Measurements from ENCODE around the gene AGPAT1.

DNA sequence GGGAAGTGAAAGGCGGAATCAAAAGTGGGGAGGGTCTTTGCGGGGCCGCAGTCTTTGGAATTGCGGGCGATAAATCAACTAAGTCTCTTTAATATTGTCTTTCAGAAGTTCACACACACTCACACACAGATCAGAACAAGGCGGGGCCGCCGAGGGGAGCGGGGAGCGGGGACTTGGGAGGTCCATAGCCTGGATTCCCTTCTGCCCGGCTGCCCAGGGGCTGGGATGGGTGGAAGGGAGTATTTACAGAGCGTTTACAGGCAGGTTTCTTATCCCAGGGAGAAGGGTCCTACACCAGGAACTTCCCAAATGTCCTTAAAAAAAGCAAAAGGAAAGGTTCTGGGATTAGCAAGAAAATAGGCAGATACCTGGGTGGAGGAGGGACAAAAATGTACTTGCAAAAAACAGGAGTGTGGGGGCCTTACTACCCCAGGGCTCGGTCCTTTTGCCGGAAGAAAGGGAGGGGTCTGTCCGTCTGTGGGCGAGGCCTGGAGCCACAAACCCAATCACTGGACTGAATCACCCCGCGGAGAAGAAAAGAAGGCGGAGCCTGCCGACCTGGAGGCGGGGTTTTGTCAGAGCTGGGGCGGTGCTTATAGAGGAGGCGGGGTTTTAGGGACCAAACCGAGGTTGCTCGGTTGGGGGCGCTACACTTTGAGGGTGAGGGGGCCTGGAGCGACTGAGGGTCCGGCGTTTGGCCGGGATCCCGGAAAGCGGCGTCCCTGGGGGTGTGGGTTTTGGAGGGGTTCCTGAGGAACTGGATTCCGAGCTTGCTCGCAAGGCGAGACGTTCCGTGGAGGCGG lies 27.4 kb downstream of the AGPAT1 start:
- TF ChIP-seq POLR2A (IDR thresholded peaks at IDR 0.05; ENCODE audit: low read depth, low read length) (no peak), POLR2AphosphoS5 (IDR thresholded peaks at IDR 0.05; ENCODE audit: low read depth, low read length) (no peak)

All from GM12891 (cell line).